HCT116 (cell line): ENCODE results near the gene GRHPR. TPM values are rescaled to one million over a fixed set of nuclear protein-coding genes. Genes with fewer than 3 reads are reported as not detected.

Experiments used
- ATAC-seq: fragments of 200-7000 bp; cut with Tn5 transposase; 2 replicates; pipeline ENCODE4 v1.9.1; 2020; ENCODE audit warnings: mild to moderate bottlenecking, moderate library complexity
- BruUV-seq: library from RNA; stranded (reverse); fragments of 400-500 nt; replicated peaks from 2 replicates; lab custom pipeline; 2021; lab: Mats Ljungman, UMichigan
- CTCF ChIA-PET: fragments of 300-600 bp; sonication (Branson Sonifier 250); formaldehyde crosslinking; loops from one replicate; lab custom pipeline; 2021; ENCODE audit warnings: antibody characterized with exemption; lab: Charles Lee
- POLR2A ChIA-PET: fragments of 300-600, 350-600 bp; sonication (Branson Sonifier 250); formaldehyde crosslinking; loops from one replicate; lab custom pipeline; 2021; ENCODE audit warnings: antibody characterized with exemption; lab: Charles Lee
- RAD21 ChIA-PET, 2 experiments: fragments of 300-600 bp; sonication (Branson Sonifier 250); formaldehyde crosslinking; loops; one replicate each; lab custom pipeline; 2023; ENCODE audit warnings: low total read pairs in 2 of 2; ENCODE audit not compliant: uncharacterized antibody in 2 of 2, unreplicated experiment in 2 of 2, low non-redundant PET in 1 of 2; lab: Charles Lee
- DNase-seq: peaks from one replicate; pipeline ENCODE4 v3.0.0-alpha.2; 2010; ENCODE audit warnings: low read depth, low spot score
- H2AFZ ChIP-seq: fragments of 200-600 bp; shearing (Covaris generic), sonication (generic); 2 replicates; pipeline ENCODE4 v1.6.1; 2017; ENCODE audit warnings: low read depth, mixed run types, mixed read lengths, antibody characterized with exemption, low read length; ENCODE audit not compliant: poor library complexity, severe bottlenecking
- H3K27ac ChIP-seq: 2 replicates; pipeline ENCODE4 v1.5.1; 2012; ENCODE audit warnings: low read depth, low read length
- H3K27me3 ChIP-seq: fragments of 200-600 bp; sonication (generic); 2 replicates; pipeline ENCODE4 v1.6.1; 2016; ENCODE audit warnings: mixed run types, low read length, mixed read lengths; ENCODE audit not compliant: insufficient read depth
- H3K36me3 ChIP-seq, 2 experiments: fragments of 200-500 bp in 1 of 2; fragments of 200-600 bp in 1 of 2; sonication (Bioruptor generic) in 1 of 2; sonication (generic) in 1 of 2; 2 replicates each; pipeline versions ENCODE4 v1.5.1 to v1.6.1; 2014 to 2016; ENCODE audit warnings: low read length in 2 of 2, inconsistent platforms in 1 of 2, mixed read lengths in 1 of 2, mixed run types in 1 of 2; ENCODE audit not compliant: insufficient read depth in 2 of 2, control insufficient read depth in 1 of 2
- H3K4me1 ChIP-seq, 2 experiments: fragments of 200-600 bp in 1 of 2; sonication (generic) in 1 of 2; 2 replicates each; pipeline versions ENCODE4 v1.5.1 to v1.6.1; 2012 to 2017; ENCODE audit warnings: low read length in 2 of 2, inconsistent platforms in 1 of 2, mild to moderate bottlenecking in 1 of 2, mixed read lengths in 1 of 2, mixed run types in 1 of 2, moderate library complexity in 1 of 2; ENCODE audit not compliant: insufficient read depth in 2 of 2, control insufficient read depth in 1 of 2
- H3K4me2 ChIP-seq: fragments of 200-600 bp; sonication (generic); 2 replicates; pipeline ENCODE4 v1.6.1; 2017; ENCODE audit warnings: mixed run types, low read length, mixed read lengths
- H3K4me3 ChIP-seq, 2 experiments: fragments of 200-600 bp in 1 of 2; sonication (generic) in 1 of 2; replicated peaks in 1 of 2; 2 replicates each; pipeline ENCODE4 v1.5.1; 2011 to 2016; ENCODE audit warnings: low read length in 2 of 2, control low read depth in 1 of 2, low read depth in 1 of 2, mild to moderate bottlenecking in 1 of 2, mixed read lengths in 1 of 2, mixed run types in 1 of 2
- H3K79me2 ChIP-seq: fragments of 200-600 bp; sonication (generic); 2 replicates; pipeline ENCODE4 v1.6.1; 2017; ENCODE audit warnings: mild to moderate bottlenecking, mixed run types, low read length, moderate library complexity, mixed read lengths; ENCODE audit not compliant: insufficient read depth
- H3K9ac ChIP-seq: fragments of 200-600 bp; sonication (generic); 2 replicates; pipeline ENCODE4 v1.6.1; 2016; ENCODE audit warnings: low read length, mixed read lengths
- H3K9me2 ChIP-seq: fragments of 200-600 bp; sonication (generic), shearing (Covaris generic); 2 replicates; pipeline ENCODE4 v1.6.1; 2017; ENCODE audit warnings: mixed run types, mild to moderate bottlenecking, moderate library complexity; ENCODE audit not compliant: insufficient read depth
- H3K9me3 ChIP-seq, 2 experiments: fragments of 200-500 bp in 1 of 2; fragments of 200-600 bp in 1 of 2; sonication (Bioruptor generic) in 1 of 2; sonication (generic) in 1 of 2; 2 replicates each; pipeline ENCODE4 v1.6.1; 2014 to 2017; ENCODE audit warnings: low read length in 2 of 2, mixed read lengths in 2 of 2, inconsistent platforms in 1 of 2, low read depth in 1 of 2, mild to moderate bottlenecking in 1 of 2, mixed run types in 1 of 2, moderate library complexity in 1 of 2; ENCODE audit not compliant: control insufficient read depth in 1 of 2, insufficient read depth in 1 of 2
- H4K20me1 ChIP-seq: fragments of 200-600 bp; sonication (generic), shearing (Covaris generic); 2 replicates; pipeline ENCODE4 v1.6.1; 2017; ENCODE audit warnings: mixed run types, mild to moderate bottlenecking, moderate library complexity; ENCODE audit not compliant: insufficient read depth
- ATF3 ChIP-seq: IDR thresholded peaks from 2 replicates; pipeline ENCODE4 v1.6.1; 2012
- CBX3 ChIP-seq: IDR thresholded peaks from 2 replicates; pipeline ENCODE4 v1.6.1; 2012; ENCODE audit warnings: low read depth
- CEBPB ChIP-seq: IDR thresholded peaks from 2 replicates; pipeline ENCODE4 v1.6.1; 2012; ENCODE audit warnings: low read depth
- ELF1 ChIP-seq: IDR thresholded peaks from 2 replicates; pipeline ENCODE4 v1.6.1; 2012; ENCODE audit warnings: low read depth, borderline replicate concordance
- FOSL1 ChIP-seq: IDR thresholded peaks from 2 replicates; pipeline ENCODE4 v1.6.1; 2012; ENCODE audit warnings: low read depth
- JUND ChIP-seq: IDR thresholded peaks from 2 replicates; pipeline ENCODE4 v1.6.1; 2012
- MAX ChIP-seq: IDR thresholded peaks from 2 replicates; pipeline ENCODE4 v1.6.1; 2012
- POLR2AphosphoS5 ChIP-seq: IDR thresholded peaks from 2 replicates; pipeline ENCODE4 v1.6.1; 2011; ENCODE audit warnings: mild to moderate bottlenecking, low read depth, low read length, moderate library complexity
- RAD21 ChIP-seq: IDR thresholded peaks from 2 replicates; pipeline ENCODE4 v1.6.1; 2012; ENCODE audit warnings: low read depth, mild to moderate bottlenecking
- SP1 ChIP-seq: IDR thresholded peaks from 2 replicates; pipeline ENCODE4 v1.6.1; 2012; ENCODE audit warnings: low read depth
- SRF ChIP-seq: IDR thresholded peaks from 2 replicates; pipeline ENCODE4 v1.6.1; 2012; ENCODE audit warnings: low read depth
- TCF7L2 ChIP-seq: IDR thresholded peaks from 2 replicates; pipeline ENCODE4 v1.7.0; 2011; ENCODE audit warnings: borderline replicate concordance, inconsistent platforms; ENCODE audit not compliant: insufficient read depth, insufficient read length; ENCODE audit errors: extremely low read depth
- ZBTB33 ChIP-seq: IDR thresholded peaks from 2 replicates; pipeline ENCODE4 v1.6.1; 2011; ENCODE audit warnings: mild to moderate bottlenecking, low read length, moderate library complexity; ENCODE audit not compliant: insufficient replicate concordance; ENCODE audit errors: extremely low read depth
- ZFX ChIP-seq: fragments of 450-650 bp; IDR thresholded peaks from 2 replicates; pipeline ENCODE4 v1.6.1; 2017
- intact Hi-C: fragments of 100-400 bp; cut with micrococcal nuclease; formaldehyde crosslinking; loops from 2 replicates; pipeline ENCODE4 v1.10.0; 2022
- total RNA-seq: library from RNA; stranded (reverse); gene quantifications from one replicate; pipeline ENCODE4 v1.2.1, GENCODE V29; 2021; ENCODE audit not compliant: unreplicated experiment

GRHPR gene
- total RNA-seq, 1 experiment from 2014 or later: 106 TPM

- Histone ChIP-seq H3K4me1 (peaks cover 30 to 55% of the 10 kb centered on the region in 2 experiments), H3K79me2 (peaks cover 37% of the 10 kb centered on the region), H3K4me2 (peak overlapping the region; percentile 92), H3K9me2 (no peaks in the 10 kb centered on the region), H3K36me3 (no peaks in the 10 kb centered on the region), H3K9me3 (no peaks in the 10 kb centered on the region), H3K4me3 (peak overlapping the region; percentile 72 to 96), H3K27ac (peak overlapping the region; percentile 87), H3K9ac (peak overlapping the region; percentile 88), H3K27me3 (no peaks in the 10 kb centered on the region), H2AFZ (no peak overlapping the region), H4K20me1 (peaks cover 9% of the 10 kb centered on the region; the same call in 1 of the 2 replicates)
- ATAC-seq: no peak
- DNase-seq: peak; percentile 68
- no TSS peak for BruUV-seq
- ChIA-PET CTCF (no interaction called here), RAD21 (no interaction called here), POLR2A (no interaction called here)
- TF ChIP-seq POLR2AphosphoS5 (peak; percentile 66), SP1 (no peak), SRF (no peak), ELF1 (no peak), ZFX (0 out of 2 replicates have a peak, but pooled peaks have one; percentile 28), ATF3 (no peak)
- intact Hi-C loops: no loop called here
These were observed 46.1 kb downstream of the GRHPR start for GRCh38 chr9:37468620-37469019.

- CTCF ChIA-PET: no interaction called here
- ATAC-seq (peak; percentile 71), DNase-seq (peak; percentile 95)
- POLR2A ChIA-PET: interaction anchor here (1.1 kb wide), 1 partner anchor 10 kb away, joined by 3 read pairs; no protein-coding TSS in a partner anchor
- Histone ChIP-seq H3K27me3 (no peaks in the 10 kb centered on the region), H3K9me2 (no peaks in the 10 kb centered on the region), H3K27ac (peak overlapping the region; percentile 97), H4K20me1 (no peaks in the 10 kb centered on the region), H3K4me1 (peaks cover 32 to 66% of the 10 kb centered on the region in 2 experiments), H3K9me3 (peaks cover 5 to 8% of the 10 kb centered on the region in 2 experiments; a peak in 1 of 4 replicates), H3K4me2 (peak overlapping the region; percentile 70), H3K4me3 (peak overlapping the region; percentile 31 to 40), H2AFZ (no peak overlapping the region), H3K9ac (peak overlapping the region; percentile 66), H3K79me2 (peaks cover 13% of the 10 kb centered on the region), H3K36me3 (no peaks in the 10 kb centered on the region)
- intact Hi-C loops: no loop called here
- BruUV-seq: TSS peak; percentile 29
- no peak for TF ChIP-seq ATF3
- TF ChIP-seq CEBPB: no peak
- no peak for TF ChIP-seq CBX3
- TF ChIP-seq MAX: no peak
- TF ChIP-seq RAD21: no peak
- no peak for TF ChIP-seq FOSL1
- peak; percentile 78 for TF ChIP-seq TCF7L2
- no peak for TF ChIP-seq JUND
- TF ChIP-seq SRF: no peak
- TF ChIP-seq ZBTB33: peak; percentile 22
- TF ChIP-seq ZFX: no peak
- TF ChIP-seq POLR2AphosphoS5: peak; percentile 59; the same call in 1 of the 2 replicates
- TF ChIP-seq ELF1: no peak
- RAD21 ChIA-PET: no interaction called here
These were observed 49.6 kb downstream of the GRHPR start for GRCh38 chr9:37471942-37472684.
